K562 treated with DMSO at 1 percent for 12 hours (cell line): Measurements from ENCODE around the gene MYZAP. TPM values are rescaled to one million over a fixed set of nuclear protein-coding genes. Genes with fewer than 3 reads are reported as not detected.

Experiments used
- total RNA-seq: library from RNA; unstranded; fragments of 300-600 nt; gene quantifications from 2 replicates; pipeline ENCODE4 v1.2.3, GENCODE V29; 2022; ENCODE audit not compliant: insufficient read depth

Gene MYZAP
- not detected in 2 replicates for total RNA-seq

GRCh38 chr15:57591822-57592367 lies at the start of gene MYZAP:
TSS of gene MYZAP (plus strand) at chr15:57591904. CDS start at chr15:57592035, 131 bp downstream.

GRCh38 chr15:57706405-57707209 lies 114.9 kb downstream of the MYZAP start, which contains the start of gene POLR2M:
TSS of gene POLR2M (plus strand) at chr15:57706714. CDS start at chr15:57706843, 129 bp downstream.

Other genes starting within 250 kb of the MYZAP start
- not detected in 2 replicates for gene CGNL1, start 215.4 kb upstream of the MYZAP start, total RNA-seq
- 24.7 and 74.9 TPM in 2 replicates for gene POLR2M, start 114.8 kb downstream of the MYZAP start, total RNA-seq